HG02970 (cell line): ENCODE results near the gene C17orf78.
"Not testable (repeated sequence)": the region's sequence is repeated elsewhere in the genome, so short reads cannot be mapped to it uniquely, and the experiment has no call there.

ENCODE experiments used
- ATAC-seq: cut with Tn5 transposase; IDR thresholded peaks from one replicate; pipeline ENCODE4 v1.9.1; 2021; ENCODE audit warnings: mild to moderate bottlenecking, moderate library complexity, moderate number of reproducible peaks; ENCODE audit not compliant: unreplicated experiment, low FRiP score

C17orf78 gene

DNA sequence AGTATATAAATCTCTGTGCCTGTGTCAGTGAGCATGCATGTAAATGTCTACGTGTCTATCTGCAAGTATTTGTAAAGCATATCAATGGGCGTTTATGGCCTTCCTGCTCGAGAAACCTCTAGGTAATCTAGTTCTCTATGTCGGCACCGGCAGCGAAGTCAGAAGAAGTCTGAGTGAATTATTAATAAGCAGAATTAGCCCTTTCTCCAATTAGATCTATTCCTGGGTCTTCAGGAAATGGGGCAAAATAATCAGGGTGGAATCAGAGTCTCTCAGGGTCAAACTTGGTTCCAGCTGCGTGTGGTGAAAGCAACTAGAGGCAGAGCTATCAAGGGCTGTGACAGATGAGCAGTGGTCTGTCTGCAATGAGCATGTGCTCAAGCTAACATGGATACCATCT lies at the start of gene C17orf78:
Gene C17orf78 (plus strand): TSS at position 280 of the 400 bp plus-strand sequence. CDS start 108 bp downstream, at position 388.
- no peak for ATAC-seq

DNA sequence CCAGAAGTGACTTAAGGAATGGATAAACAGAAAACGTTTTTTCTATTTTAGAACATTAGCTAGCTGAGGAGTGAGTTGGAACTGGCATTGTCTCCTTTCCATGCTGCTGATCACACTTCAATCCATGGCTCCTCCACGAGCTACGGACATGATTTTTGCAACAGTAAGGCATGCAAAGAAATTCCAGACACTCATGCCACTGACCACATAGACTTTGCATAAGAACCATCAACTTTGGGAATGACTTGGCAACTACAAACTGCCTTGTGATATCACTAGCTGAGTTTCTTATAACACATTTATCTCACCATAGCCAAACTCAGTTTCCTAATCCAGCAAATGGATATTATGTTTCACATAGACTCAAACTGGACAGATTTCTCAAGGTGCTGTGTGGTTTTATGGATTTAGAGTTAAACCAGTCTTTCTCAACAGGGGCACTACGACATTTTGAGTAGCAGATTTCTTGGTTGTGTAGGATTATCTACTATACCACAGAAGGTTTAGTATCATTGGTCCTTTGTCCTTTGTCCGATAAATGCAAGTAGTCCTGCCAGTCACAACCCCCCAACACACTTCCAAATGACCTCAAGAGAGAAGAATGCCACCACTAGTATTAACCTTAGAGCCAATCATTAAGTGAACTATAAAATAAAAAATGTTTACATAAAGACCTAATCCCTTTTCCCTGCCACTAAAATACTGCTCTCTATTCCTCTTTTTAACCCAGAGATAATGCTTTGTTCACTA lies 48.3 kb upstream of the C17orf78 start:
- ATAC-seq, result no peak

DNA sequence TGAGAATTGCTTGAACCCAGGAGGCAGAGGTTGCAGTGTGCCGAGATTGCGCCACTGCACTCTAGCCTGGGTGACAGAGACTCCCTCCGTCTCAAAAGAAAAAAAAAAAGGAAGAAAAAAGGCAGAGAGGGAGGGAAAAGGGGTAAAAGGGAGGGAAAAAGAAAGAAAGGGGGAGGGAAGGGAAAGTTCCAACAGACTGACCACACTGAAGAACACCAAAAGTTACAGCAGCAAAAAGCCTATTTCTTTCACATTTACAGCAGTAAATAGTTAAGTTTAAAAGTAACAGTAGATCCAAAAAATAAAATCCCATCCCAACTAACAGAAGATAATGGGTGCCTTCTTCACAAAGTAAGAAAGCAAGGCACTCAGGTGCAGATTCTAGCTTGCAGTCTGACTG lies 36.9 kb upstream of the C17orf78 start:
- ATAC-seq, result no peak

GRCh38 chr17:37339321-37339720 lies 36.5 kb upstream of the C17orf78 start:
- no peak for ATAC-seq

DNA sequence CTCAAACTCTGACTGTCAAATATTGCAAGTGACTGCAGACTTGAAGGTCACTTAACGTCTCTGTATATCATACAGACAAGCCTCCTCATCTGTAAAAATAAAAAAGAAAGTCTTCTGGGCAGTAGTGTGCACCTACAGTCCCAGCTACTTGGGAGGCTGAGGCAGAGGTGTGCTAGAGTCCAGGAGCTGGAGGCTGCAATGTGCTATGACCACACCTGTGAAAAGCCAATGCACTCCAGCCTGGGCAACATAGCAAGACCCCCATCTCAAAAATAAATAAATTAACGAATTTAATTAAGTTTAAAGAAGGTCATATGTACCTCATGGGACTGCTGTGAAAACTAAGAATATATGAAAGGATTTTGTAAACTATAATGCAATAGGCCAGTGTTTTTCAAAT lies 35.0 kb upstream of the C17orf78 start:
- no peak for ATAC-seq

DNA sequence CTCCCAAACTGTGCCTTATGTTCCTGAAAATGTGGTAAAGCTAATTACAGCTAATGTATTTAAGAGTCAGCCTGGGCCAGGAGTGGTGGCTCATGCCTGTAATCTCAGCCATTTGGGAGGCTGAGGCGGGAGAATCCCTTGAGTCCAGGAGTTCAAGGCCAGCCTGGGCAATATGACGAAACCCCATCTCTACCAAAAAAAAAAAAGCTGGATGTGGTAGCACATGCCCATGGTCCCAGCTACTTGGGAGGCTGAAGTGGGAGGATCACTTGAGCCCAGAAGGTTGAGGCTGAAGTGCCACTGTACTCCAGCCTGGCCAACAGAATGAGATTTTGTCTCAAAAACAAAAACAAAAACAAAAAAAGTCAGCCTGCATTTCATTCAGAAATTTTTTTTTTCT lies 33.2 kb upstream of the C17orf78 start:
- no peak for ATAC-seq

DNA sequence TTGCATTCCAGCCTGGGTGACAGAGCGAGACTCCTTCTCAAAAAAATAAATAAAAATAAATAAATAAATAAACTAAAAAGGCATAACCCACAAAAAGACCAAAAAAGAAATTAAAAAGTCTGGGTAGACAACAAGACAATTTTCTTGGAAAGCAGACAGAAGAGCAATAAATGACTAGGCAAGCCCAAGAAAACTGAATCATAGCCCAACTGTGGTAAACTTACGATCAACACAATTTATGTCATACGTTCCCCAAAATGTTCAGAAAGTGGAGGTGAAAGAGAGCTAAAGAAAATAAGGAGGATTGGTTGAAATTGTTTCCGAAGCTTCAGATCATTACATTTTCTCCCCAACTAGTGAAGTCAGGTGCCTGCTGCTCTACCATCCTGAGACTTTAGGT lies 31.3 kb upstream of the C17orf78 start:
- no peak for ATAC-seq

DNA sequence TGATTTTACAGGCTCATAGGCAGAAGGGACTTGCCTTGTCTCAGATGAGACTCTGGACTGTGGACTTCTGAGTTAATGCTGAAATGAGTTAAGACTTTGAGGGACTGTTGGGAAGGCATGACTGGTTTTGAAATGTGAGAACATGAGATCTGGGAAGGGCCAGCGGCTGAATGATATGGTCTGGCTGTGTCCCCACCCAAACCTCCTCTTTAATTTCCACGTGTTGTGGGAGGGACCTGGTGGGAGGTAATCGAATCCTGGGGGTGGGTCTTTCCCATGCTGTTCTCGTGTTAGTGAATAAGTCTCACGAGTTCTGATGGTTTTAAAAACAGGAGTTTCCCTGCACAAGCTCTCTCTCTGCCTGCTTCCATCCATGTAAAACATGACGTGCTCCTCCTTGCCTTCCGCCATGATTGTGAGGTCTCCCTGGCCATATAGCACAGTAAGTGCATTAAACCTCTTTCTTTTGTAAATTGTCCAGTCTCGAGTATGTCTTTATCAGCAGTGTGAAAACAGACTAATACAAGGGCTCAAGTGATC lies 28.9 kb upstream of the C17orf78 start:
- not testable (repeated sequence) for ATAC-seq

DNA sequence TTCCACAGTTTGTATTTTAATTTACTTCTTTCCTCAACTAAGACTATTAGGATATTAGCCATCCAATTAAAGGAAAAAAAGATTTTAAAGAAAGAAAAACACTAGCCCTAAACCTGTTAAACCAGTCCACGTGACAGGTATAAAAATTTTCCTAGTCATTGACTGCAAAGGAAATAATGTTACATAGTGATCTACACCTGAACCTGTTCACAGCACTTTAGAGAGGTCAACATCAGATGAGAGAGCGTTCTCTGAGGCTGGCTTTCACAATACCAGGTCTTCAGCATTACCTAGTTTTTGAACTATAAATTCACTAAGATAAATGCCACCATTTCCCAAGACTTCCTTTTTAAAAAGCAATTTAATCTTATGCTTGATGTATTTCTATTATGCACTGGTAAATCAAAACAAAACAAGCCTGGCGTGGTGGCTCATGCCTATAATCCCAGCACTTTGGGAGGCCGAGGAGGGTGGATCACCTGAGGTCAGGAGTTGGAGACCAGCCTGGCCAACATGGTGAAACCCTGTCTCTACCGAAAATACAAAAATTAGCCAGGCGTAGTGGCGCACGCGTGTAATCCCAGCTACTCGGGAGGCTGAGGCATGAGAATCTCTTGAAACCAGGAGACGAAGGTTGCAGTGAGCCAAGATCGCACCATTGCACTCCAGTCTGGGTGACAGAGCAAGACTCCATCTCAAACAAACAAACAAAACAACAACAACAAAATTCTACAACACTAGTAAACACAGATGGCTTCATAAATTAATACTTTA lies 18.8 kb upstream of the C17orf78 start:
- not testable (repeated sequence) for ATAC-seq

GRCh38 chr17:37358098-37358829 lies 17.5 kb upstream of the C17orf78 start:
- no peak for ATAC-seq

- ATAC-seq, result peak; percentile 92
Measured at GRCh38 chr17:37358830-37359681, 16.7 kb upstream of the C17orf78 start.

GRCh38 chr17:37359682-37360188 lies 16.1 kb upstream of the C17orf78 start:
- ATAC-seq, result no peak

GRCh38 chr17:37360632-37361031 lies 15.2 kb upstream of the C17orf78 start:
- no peak for ATAC-seq

DNA sequence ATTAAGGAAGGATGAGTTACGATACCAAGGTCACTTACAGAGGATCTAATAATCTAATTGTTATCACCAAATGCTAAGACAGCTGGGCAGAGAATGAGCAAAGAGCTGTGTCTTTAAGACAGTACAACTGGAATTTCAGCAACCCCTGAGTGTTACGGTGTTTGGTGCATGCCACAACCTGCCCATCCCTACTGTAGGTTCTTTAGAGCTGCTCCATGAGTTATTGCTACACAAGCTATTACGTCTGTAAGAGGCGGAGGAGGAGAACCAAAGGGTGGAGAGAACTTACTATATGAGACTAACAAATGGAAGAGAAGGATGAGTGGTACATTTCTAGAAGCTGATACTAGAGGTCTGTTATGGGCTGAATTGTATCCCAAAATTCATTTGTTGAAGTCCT lies 14.2 kb upstream of the C17orf78 start:
- no peak for ATAC-seq

DNA sequence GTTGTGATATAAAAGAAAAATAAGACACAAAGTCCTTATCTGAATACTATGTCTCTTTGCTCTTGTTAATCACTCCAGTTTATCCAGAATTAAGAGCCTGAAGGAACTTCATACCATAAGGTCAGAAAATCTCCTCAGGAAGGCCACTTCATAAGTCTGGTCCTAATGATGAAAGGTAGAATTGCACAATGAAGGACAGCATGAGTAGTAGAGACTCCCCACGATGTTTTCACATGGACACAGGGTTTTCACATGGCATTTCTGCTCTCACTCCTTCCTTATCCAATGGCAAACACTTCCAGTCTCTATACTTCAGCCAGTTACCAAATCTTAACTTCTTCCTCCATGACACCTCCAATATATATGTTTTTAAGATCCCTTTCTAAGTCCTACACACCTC lies 10.2 kb upstream of the C17orf78 start:
- ATAC-seq, result no peak

GRCh38 chr17:37368577-37368976 lies 7.2 kb upstream of the C17orf78 start:
- no peak for ATAC-seq

DNA sequence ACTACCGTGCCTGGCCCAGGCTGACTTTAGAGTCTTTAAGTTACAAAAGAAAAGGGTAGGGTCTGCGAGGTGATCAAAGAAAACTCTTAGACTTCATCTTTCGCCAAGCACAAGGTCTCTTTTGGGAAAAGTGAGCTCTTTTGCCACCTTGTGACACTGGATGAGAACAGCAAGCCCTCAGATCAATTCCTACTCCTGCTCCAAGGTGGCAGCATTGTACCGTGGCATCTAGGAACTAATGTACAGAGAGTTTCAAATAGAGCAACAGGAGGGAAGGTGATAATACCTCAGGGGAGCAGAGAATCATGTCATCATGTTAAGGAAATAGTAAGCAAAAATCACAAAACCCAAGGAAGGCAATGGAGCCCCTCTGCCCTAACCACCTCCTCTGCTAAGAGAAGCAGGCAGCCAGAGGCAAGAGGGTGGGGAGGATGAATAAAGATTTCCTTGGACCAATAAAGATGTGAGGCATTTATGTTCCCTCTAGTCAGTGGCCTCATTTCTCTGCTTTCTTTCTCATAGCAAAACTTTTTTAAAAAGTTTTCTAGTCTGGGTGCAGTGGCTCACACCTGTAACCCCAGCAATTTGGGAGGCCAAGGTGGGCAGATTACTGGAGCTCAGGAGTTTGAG lies 2.1 kb upstream of the C17orf78 start:
- no peak for ATAC-seq

DNA sequence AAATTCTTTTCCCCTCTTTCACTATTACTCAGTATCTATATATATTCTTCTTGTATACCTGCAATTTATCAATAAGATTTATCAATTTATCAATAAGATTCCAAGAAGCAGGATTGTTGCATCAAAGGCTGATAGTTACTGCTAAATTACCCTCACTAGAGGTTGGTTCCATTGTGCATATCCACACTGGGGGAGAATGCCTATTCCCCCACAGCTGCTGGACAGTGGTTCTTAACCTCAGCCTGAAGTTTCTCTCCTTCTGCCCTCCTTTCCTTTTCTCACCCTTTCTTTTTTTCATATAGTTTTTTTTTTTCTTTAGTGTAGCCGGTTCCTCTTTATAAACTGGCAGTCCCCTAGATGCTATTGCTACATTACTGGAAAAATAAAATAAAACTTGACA lies 6.3 kb downstream of the C17orf78 start:
- ATAC-seq, result no peak

DNA sequence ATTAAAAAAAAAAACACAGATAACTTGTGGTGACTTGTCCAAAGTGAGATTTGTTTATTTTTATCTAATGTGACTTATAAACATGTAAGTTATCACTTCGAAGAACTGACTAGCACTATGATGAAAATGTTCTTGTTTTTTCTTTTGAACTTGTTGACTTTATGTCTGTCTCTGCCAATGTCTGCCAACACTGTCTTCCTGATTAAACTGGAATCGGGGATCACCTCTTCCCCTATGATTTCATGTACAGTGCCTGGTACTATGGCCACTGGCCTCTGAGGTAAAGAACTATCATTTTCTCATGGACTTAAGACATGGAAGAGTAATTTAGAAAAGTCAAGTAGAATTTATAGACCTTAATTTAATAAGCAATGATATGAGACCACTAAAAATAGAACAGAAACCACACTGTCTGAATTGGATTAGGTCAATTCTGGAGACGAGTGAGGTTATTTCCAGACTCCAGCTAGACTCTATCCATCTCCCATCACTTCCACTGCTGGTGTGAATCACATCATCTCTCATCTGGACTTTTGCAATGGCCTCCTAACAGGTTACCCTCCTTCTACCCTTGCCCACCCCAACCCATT lies 8.9 kb downstream of the C17orf78 start:
- ATAC-seq, result no peak
